NCI-H187 (cell line): ENCODE results near the gene CDKN1C.

Experiments
- DNase-seq, 2 experiments: peaks; one replicate each; lab custom pipeline; 2025; lab: John Stamatoyannopoulos, UW

Gene CDKN1C

DNA sequence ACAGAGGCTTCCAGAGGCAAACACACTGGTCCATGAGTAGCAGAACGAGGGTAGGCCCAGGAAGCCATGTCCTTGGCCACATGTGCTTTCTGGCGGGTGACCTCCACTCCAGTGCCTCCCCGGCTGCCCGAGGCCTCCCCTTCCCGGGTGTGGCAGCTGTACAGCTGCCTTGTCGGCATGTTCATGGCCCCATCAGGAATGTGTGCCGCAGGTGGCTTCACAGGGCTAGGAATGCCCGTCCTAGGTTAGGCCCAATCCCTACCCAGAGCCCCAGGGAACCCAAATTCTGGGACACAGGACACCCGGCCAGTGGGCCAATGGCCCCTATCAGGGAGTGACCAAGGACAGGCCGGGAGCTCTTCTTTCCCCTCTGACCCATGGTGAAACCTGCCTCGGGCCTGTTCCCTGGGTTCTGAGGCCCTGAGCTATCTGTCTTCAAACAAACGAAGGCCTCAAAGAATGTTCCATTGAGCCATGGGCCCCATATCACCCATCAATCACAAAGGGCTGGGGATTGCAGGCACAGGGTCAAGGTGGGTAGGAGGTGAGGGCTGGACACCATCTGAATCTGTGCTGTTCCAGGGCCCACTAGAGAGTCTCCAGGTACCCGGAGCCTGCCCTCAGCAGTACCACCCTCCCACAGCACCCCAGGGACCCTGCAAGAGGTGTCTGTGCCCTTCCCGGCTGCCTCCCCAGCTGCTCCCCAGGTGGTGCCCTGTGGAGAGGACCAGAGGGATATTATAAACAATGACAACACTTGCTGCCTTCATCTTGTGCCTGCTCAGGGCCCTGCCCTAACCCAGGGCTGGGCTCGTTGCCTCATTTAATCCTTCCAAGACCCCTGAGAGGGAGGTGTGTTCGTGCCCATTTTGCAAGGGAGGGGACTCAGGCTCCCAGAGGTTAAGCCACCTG lies 4.0 kb upstream of the CDKN1C start:
- no peak for DNase-seq

DNA sequence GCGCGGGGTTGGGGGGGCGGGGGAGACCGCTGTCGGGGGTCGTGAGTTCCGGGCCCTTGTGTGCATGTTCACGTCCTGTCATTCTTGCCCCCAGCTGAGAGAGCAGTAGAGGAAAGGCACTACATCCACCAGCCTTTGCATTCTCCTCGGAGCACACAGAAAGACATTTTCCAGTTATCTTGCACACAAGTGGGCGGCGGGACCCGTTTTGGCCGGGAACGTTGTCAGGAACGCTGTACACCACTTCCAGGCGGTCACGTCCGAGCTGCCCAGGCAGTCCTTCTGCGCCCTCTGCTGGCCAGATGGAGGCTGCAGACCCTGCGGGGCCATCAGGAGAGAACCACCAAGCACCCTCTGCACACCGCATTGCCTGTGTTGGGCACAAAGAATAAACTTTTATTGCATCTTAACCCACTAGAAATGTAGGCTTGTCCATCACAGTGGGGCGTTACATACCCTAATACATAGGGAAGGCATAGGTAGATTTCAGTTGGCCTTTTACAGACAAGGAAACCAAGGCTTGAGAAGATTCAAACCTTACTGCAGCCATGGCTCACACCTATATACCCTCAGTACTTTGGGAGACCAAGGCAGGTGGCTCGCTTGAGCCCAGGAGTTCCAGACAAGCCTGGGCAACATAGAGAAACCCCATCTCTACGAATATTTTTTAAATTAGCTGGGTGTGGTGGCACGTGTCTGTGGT lies 2.8 kb upstream of the CDKN1C start:
- DNase-seq, result peak; percentile 18 to 51

DNA sequence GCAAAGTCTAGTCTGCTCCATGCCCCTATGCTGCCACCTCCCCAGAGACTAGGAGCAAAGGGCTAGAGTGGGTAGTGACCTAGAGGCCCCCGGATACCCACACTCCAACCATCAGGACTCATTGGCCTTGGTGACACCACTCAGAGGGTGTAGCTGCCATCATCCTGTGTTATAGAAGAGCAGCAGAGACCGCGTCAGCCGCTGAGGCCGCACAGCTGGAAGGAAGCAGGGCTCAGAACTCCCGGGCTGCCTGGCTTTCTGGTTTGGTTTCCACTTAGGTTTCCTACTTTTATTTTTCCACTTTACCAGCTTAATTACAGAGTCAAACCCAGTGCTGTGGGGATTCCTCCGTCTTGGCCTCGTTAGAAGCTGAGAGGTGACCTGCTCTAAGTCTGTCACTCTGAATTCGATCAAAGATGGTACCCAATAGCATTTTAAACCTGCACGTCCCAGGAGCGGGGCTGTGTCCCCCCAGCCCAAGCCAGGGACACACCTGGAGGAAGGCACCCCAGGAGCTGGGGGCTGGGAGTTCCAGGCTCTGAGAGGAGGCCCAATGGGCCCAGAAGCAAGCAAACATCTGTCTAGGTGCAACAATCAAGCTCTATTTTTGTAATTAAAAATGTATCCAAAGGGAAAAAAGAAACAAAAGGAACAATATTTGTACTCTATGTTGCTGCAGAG lies 2.1 kb upstream of the CDKN1C start:
- DNase-seq, result no peak

DNA sequence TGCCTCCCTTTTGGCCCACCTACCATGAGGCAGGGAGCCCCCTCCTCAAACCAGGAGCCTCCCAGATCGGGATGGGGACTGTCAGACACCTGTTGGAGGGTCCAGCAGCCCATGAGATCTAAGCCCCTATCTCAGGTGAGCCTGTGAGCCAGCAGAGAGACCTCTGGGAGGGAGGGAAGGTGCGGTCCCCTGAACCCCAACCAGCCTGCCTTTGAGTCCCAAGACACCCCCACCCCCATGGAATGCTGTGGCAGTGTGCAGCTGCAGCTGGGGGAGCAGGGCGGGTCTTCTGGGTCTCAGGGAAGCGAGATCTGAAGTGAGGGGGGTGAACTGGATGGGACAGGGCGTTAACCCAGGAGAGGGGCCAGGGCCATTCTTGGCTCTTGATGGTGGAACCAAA lies 1.4 kb upstream of the CDKN1C start:
- no peak for DNase-seq

DNA sequence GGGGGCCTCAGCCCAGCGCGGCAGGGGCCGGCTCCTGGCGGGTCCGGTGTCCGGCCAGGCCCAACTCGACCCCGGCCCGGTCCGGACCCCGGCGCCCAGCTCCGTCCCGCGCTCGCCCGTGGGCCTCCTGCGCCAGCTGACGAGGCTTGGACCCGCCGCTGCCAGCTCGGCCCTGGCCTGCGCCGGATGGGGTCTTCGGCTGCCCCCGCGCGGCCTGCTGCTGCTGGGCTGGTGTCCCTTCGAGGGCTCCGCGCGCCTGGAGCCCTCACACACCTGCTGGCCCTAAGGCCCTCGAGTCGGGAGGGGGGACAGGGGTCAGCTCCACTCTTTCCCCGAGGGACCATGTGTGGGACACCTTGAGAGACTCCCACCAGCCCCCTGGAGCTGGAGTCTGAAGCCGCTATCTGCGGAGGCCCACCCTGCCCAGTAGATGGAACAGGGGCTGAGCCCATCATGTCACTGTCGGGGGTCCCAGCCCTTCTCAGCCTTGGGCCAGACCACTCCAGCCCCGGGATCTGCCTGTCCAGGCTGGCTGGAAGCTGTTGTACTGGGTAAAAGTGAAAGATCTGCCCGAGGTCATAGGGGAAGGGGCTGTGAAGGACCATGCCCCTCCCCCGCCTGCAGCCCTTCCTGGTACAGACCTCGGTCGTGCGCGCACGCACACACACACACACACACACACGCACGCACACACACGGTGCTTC lies 768 bp upstream of the CDKN1C start:
- DNase-seq, result no peak

DNA sequence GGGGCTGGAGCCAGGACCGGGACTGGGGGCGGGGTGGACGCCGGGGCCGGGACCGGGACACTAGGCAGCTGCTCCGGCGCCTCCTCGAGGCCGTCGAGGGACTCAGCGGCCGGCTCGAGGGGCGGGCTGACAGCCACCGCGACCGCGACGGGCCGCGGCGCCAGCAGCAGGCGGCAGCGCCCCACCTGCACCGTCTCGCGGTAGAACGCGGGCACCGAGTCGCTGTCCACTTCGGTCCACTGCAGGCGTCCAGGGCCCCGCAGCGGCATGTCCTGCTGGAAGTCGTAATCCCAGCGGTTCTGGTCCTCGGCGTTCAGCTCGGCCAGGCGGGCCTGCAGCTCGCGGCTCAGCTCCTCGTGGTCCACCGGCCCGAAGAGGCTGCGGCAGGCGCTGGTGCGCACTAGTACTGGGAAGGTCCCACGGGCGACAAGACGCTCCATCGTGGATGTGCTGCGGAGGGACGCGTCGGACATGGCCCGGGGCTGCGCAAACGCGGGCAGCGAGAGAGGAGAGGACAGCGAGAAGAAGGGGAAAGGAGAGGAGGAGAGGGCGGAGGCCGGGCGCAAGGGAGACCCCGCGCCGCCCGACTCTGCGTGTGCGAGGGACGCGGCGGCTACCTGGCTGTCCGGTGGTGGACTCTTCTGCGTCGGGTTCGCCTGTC lies 428 bp downstream of the CDKN1C start:
- DNase-seq, result no peak

DNA sequence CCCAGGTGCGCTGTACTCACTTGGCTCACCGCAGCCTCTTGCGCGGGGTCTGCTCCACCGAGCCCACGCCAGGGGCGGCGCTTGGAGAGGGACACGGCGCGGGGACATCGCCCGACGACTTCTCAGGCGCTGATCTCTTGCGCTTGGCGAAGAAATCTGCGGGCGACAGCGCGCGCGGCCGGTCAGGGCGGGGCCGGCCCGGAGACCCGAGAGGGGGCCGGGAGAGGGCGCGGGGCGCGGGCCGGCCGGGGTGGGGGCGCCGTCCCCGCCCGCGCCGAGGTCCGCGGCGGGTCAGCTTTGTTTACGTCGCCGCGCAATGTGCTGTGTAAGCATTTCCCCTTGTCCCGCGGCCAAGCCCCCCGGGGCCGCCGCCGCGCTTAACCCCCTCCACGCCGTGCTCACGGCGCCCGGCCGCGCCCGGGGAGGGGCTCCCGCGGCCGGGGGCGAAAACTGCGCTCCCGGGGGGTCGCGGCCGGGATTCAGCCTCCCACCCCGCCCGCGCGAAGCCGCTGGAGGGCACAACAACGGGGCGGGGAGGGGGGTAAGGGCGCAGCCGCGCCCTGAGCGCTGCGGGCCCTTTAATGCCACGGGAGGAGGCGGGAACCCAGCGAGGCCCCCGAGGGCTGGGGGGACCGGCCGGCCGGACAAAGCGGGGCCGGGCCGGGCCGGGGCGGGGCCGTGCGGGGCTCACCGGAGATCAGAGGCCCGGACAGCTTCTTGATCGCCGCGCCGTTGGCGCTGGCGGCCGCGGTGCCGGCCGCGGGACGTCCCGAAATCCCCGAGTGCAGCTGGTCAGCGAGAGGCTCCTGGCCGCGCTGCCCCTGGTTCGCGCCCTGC lies 1.4 kb downstream of the CDKN1C start:
- no peak for DNase-seq

DNA sequence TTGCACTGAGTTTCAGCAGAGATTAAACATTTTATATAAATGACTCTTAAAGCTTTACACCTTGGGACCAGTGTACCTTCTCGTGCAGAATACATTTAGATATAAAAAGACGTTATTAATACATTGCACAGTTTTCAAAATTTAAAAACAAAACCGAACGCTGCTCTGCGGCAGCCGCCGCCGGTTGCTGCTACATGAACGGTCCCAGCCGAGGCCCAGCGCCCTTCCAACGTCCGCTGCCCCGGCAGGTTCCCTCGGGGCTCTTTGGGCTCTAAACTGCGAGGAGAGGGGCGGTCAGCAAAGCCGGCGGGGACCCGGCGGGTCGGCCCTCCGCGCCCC lies 2.0 kb downstream of the CDKN1C start:
- DNase-seq, result no peak

DNA sequence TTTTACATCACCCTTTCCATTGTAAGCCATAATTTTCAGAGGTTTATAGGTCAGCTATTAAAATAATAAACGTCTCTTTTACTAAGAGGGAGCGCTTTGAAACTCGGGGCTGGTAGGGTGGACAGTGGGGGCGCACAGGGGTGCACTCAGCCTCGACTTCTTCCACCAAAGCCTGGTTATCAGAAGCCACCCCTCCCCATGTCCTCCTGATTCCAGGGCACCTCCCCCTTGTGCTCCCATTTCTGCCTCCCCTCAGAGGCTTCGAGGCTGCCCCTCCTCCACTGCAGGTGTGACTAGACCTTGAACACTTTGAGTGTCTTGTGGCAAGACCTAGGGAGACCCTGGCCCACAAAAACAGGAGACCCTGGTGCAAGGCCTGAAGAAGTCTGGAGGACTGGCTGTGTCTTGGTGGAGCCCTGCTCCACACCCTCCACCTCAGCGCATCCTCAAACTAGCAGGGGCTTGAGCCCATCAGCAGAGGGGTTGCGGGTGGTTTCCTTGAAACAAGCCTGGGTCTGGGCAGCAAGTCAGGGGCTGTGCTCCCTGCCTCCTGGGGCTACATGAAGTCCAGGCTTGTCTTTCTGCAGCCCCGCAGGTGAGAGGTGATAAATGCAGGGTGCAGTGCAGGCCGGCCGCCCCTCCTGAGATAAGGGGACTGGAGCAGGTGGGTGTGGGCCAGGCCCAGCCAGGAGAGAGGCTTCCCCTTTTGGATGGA lies 3.0 kb downstream of the CDKN1C start:
- DNase-seq, result no peak

DNA sequence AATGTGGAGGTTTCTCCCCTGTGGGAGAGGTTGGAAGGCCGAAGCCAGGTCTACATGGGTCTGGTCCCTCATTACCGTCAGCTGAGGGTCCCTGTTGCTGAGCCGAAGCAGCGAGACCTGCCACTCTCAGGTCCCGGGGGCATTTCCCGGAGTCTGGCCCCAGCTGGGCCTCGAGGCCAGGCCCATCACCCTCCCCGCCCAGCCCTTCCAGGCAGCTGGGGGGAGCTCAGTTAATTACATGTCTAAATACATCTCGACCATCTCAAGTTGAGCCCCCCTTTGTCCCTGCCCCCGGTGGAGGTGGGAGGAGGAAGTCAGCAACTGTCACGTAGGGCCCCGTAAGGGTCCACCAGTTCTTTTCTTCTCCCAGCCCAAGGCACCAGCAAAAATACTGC lies 3.6 kb downstream of the CDKN1C start:
- no peak for DNase-seq

DNA sequence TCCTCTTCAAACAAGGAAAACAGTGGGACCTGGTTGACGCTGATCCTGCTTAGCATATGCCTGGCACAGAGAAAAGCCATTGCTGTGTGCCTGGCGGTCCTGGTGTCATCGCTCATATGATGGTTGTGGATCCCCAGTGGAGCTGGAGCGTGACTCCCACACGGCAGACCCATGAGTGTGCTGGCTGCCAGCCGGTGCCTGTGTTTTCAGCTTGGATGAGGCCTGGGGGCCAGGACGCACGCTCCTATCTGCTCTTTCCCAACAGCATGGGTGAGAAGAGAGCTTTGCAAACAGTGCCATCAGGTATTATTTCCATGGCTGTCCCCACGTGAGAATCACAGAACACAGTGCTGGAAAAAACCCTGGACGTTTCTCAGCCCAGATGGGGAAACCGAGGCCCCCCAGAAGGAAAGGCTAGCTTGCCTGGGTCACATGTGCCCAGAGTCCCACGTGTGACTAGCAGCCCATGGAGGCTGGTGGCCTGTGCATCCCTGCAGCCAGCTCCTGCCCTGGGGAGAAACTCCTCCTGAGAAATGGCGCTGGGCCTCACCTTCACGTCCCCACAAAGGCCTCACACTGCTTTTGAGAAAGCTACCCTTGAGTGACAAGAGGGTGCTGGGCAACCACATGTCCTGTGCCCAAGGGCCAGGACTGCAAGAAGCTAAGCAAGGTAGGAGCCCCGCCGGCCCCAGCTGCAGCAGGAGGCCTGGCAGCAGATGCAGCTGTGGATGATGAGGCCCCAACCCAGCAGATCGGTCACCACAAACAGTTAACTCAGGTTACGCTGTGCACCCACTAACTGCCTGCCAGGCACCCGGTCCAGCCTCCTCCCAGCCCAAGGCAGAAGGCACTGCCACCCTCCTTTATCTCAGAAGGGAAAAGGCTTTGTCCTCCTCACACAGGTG lies 4.2 kb downstream of the CDKN1C start:
- no peak for DNase-seq

DNA sequence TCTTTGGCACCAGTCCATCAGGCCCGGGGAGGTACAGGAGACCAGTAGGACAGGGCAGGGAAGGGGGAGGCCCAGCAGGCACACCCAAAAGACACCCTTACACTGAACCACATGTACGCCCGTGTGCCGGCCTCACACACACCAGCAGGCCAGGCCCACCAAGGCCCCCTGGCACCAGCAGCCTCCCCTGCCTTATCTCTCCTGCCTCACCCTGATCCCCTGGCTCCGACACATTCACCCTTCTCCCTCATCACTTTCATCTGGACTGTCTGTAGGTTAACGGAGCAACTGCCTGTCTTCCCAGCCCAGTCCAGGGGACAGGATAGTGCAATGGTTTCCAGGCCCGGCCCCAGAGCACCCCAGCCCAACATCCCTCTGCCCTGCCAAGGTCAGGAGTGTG lies 4.9 kb downstream of the CDKN1C start:
- DNase-seq, result no peak

DNA sequence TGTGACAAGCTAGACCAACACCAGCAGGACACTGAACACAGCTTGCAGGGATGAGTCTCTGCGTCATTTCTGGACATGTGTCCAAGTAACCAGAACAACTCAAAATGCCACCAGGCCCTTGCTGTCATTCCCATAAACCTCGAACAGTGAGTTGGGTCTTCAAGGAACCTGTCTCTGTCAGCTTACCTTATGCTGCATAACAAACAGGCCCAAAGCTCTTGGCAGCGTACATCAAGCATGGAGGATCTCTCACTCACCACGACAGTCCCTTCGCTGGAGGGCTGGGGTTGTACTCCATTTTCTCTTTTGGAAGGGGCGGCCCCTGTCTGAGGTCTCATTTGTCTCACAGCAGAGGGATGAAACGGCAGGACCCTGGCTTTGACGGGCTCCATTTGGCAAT lies 6.8 kb downstream of the CDKN1C start:
- no peak for DNase-seq

DNA sequence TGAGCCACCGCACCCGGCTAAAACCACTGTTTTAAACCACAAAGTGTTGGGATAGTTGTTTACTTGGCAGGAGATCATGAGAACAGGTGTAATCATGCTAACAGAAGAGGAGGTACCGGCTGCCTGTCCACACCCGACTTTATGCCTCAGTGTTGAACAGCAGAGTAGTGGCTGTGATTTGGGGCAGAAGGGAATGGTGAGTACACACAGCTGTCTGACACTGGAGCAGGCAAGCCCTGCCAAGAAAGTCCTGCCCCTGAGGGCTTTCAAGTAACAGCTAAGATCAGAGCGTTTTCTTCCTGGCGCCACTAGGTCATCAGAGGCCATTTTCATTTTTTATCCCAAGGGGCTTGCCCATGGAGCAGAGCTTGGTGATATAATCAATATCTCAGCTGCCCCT lies 8.1 kb downstream of the CDKN1C start:
- DNase-seq, result no peak

DNA sequence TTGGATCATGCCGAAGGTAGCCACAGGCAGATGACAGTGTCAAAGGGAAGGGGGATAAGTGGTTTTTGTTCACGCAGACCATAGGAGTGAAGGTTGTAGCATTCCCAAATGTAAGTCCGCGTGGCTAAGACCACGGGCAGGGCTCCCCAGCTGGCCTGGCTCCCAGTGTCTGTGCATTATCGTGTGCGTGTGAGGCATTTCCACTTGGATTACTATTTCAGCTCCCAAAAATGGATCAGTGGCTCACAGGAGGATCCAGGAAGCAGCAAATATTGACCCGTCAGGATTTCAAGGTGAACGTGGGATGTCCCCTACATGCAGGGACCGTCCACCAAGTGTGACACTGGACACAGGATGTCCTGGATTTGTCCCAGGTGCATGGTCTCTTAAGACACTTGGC lies 10.6 kb downstream of the CDKN1C start:
- DNase-seq, result no peak

DNA sequence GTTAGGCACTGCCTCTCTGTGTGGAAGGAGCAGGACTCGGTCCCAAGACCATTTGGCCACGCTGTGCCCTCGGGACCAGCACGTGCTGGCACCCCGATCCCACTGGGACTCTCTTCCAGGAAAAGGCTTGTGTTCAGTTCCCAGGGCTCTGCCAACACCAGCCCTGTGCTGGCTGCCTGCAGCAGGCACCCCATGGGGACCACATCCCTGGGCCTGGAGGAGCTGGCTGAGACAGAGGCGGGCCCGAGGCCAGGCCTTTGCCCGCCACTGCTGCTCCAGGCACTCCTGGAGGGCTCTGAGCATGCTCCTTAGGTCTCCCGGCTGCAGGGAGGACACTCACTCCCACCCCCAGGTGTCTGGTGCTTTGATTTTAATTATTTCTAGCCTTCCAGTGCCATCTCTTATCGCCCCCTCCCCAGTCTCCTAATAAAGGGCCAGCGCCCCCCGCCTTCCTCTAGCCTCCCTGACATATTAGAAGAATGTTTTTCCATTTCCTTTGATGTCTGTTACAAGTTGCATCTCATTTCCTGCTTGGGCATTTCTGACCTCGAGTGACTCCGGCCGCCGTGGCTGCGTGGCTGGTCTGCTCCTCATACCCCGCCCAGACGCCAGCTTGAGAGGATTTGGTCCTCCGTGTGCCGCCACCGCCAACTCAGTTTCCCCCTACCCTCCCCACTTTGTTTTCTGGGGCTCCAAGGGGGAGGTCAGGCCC lies 14.4 kb downstream of the CDKN1C start:
- DNase-seq, result no peak

DNA sequence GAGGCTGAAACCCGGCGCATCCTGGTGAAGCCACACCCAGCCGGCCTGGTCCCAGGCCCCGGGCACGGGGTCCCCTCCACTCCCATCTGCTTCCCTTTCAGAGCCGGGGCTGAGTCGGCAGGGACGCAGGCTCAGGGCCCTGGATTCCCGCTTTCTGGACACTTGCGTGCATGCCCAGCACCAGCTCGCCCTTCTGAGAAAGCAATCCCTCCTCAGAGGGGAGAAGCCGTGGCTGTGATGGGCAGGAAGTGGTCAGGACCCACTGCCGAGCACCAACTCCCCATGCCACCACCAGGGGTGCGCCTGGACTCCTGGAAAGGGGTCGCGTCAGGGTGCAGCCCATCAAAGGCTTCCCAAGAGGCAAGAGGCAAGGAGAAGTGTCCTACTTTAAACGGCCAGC lies 15.1 kb downstream of the CDKN1C start:
- DNase-seq, result no peak

DNA sequence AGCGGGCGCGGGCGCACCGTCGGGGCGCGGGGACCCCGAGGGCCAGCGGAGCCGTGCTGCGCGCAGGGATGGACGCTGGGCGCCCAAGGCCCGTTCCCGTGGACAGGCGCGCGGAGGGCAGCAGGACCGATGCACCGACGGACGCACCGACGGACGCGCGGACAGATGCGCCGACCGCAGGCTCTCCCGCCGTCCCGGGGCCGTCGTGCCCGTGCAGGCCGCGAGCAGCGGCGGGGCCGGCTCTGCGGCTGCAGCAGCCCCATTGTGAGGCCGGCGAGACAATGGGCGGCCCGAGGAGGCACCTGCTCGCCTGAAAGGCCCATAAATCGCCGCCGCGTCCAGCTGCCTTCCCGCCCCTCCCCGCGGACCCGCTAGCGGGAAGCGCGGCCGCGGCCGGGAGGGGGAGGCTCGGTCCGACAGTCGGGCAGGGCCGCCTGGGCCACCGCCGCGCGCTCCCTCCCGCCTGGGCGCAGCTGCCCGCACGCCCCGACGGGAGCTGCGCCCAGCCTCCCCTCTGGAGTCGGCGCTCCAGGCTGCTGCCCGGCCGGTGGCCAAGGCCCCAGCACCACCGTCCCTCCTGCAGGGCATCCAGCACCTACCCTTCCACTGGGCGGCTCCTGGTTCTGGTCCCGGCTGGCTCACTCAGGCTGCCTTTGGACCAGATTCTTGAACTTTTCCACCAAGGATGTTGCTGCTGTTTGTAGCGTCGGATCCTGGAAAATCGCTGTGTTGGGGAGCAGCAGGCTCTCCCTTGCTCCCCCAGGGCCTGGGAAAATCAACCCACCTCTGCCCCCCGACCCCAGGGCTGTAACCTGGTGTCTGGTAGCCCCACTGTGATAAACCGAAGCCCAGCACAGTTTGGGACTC lies 15.8 kb downstream of the CDKN1C start:
- DNase-seq, result no peak
